ENCODE data around the gene C12orf56.

DNA sequence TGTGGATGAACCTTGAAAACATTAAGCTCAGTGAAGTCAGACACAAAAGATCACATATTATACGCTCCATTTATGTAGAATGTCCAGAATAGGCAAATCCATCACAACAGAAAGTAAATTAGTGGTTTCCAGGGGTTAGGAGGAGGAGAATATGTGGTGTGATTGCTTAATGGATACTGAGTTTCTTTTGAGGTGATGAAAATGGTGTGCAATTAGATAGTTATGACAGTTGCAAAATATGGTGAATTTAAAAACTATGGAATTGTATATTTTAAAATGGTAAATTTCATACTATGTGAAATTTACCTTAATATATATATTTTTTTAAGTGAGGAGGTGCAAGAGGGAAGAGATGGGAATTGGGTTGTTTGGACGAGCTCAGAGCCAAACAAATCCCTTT lies 122.1 kb downstream of the C12orf56 start:
- TF ChIP-seq YY1 (IDR thresholded peaks at IDR 0.05) (no peak), JUND (IDR thresholded peaks at IDR 0.05) (no peak), RAD21 (IDR thresholded peaks at IDR 0.05) (no peak), GABPA (IDR thresholded peaks at IDR 0.05 in 1 of 2, conservative IDR thresholded peaks at IDR 0.05 in 1 of 2) (no peak), SP1 (IDR thresholded peaks at IDR 0.05) (no peak), EGR1 (IDR thresholded peaks at IDR 0.05; ENCODE audit: low read depth in 2 of 2) (no peak), RXRA (IDR thresholded peaks at IDR 0.05) (no peak), FOXA1 (IDR thresholded peaks at IDR 0.05) (no peak), TAF1 (conservative IDR thresholded peaks at IDR 0.05) (no peak)
- TF ChIP-seq, protein P1, sequence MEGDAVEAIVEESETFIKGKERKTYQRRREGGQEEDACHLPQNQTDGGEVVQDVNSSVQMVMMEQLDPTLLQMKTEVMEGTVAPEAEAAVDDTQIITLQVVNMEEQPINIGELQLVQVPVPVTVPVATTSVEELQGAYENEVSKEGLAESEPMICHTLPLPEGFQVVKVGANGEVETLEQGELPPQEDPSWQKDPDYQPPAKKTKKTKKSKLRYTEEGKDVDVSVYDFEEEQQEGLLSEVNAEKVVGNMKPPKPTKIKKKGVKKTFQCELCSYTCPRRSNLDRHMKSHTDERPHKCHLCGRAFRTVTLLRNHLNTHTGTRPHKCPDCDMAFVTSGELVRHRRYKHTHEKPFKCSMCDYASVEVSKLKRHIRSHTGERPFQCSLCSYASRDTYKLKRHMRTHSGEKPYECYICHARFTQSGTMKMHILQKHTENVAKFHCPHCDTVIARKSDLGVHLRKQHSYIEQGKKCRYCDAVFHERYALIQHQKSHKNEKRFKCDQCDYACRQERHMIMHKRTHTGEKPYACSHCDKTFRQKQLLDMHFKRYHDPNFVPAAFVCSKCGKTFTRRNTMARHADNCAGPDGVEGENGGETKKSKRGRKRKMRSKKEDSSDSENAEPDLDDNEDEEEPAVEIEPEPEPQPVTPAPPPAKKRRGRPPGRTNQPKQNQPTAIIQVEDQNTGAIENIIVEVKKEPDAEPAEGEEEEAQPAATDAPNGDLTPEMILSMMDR (IDR thresholded peaks at IDR 0.05; ENCODE audit: low read depth, low read length, missing input control): no peak
- TF ChIP-seq, protein P2, sequence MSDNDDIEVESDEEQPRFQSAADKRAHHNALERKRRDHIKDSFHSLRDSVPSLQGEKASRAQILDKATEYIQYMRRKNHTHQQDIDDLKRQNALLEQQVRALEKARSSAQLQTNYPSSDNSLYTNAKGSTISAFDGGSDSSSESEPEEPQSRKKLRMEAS (IDR thresholded peaks at IDR 0.05): no peak
- TF ChIP-seq, protein P3, sequence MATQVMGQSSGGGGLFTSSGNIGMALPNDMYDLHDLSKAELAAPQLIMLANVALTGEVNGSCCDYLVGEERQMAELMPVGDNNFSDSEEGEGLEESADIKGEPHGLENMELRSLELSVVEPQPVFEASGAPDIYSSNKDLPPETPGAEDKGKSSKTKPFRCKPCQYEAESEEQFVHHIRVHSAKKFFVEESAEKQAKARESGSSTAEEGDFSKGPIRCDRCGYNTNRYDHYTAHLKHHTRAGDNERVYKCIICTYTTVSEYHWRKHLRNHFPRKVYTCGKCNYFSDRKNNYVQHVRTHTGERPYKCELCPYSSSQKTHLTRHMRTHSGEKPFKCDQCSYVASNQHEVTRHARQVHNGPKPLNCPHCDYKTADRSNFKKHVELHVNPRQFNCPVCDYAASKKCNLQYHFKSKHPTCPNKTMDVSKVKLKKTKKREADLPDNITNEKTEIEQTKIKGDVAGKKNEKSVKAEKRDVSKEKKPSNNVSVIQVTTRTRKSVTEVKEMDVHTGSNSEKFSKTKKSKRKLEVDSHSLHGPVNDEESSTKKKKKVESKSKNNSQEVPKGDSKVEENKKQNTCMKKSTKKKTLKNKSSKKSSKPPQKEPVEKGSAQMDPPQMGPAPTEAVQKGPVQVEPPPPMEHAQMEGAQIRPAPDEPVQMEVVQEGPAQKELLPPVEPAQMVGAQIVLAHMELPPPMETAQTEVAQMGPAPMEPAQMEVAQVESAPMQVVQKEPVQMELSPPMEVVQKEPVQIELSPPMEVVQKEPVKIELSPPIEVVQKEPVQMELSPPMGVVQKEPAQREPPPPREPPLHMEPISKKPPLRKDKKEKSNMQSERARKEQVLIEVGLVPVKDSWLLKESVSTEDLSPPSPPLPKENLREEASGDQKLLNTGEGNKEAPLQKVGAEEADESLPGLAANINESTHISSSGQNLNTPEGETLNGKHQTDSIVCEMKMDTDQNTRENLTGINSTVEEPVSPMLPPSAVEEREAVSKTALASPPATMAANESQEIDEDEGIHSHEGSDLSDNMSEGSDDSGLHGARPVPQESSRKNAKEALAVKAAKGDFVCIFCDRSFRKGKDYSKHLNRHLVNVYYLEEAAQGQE (IDR thresholded peaks at IDR 0.05): no peak
